Skeletal muscle tissue (tissue), 4 donors: ENCODE results near the gene SLFN5. TPM values are rescaled to one million over a fixed set of nuclear protein-coding genes. Genes with fewer than 3 reads are reported as not detected.

Source experiments
- H3K27ac ChIP-seq: one replicate; pipeline ENCODE4 v1.7.0; 2013; ENCODE audit warnings: mild to moderate bottlenecking, low read depth, low read length, inconsistent platforms
- H3K27me3 ChIP-seq, 3 donors: one replicate each; pipeline ENCODE4 v1.7.0; 2013; ENCODE audit warnings: low read length in 3 of 3; ENCODE audit not compliant: control insufficient read depth in 3 of 3, insufficient read depth in 3 of 3
- H3K36me3 ChIP-seq, 3 donors: one replicate each; pipeline ENCODE4 v1.7.0; 2013; ENCODE audit warnings: low read length in 3 of 3; ENCODE audit not compliant: control insufficient read depth in 3 of 3, insufficient read depth in 3 of 3
- H3K4me1 ChIP-seq, 3 donors: one replicate each; pipeline ENCODE4 v1.7.0; 2013; ENCODE audit warnings: low read length in 3 of 3, mild to moderate bottlenecking in 3 of 3; ENCODE audit not compliant: control insufficient read depth in 3 of 3, insufficient read depth in 3 of 3
- H3K4me3 ChIP-seq, 3 donors: one replicate each; pipeline ENCODE4 v1.7.0; 2013; ENCODE audit warnings: low read length in 3 of 3
- H3K9ac ChIP-seq, 3 donors: one replicate each; pipeline ENCODE4 v1.7.0; 2013; ENCODE audit warnings: low read length in 3 of 3, mild to moderate bottlenecking in 3 of 3, moderate library complexity in 2 of 3, low read depth in 1 of 3
- H3K9me3 ChIP-seq, 3 donors: one replicate each; pipeline ENCODE4 v1.7.0; 2013; ENCODE audit warnings: low read length in 3 of 3; ENCODE audit not compliant: control insufficient read depth in 3 of 3
- total RNA-seq: library from RNA; depleted of rRNA; stranded (reverse); fragments of >200 nt; gene quantifications from one replicate; pipeline ENCODE4 v1.2.3, GENCODE V29; 2014
- donor health status: Osteomylitis.

The SLFN5 gene
- total RNA-seq, 1 donor from 2014 or later: 6.3 TPM

DNA sequence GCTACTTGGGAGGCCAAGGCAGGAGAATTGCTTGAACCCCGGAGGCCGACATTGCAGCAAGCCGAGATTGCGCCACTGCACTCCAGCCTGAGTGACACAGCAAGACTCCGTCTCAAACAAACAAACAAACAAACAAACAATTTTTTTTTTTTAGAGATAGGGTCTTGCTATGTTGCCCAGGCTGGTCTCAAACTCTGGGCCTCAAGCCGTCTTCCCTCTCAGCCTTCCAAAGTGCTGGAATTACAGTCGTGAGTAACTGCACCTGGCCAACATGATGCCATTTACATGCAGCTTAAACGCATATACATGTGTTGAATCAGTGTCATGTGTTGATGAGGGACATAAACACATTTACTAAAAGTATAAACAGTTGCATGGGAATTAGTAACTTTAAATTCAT is 2.0 kb upstream of the SLFN5 start:
- no peak overlapping the region for H3K9ac ChIP-seq
- H3K27ac ChIP-seq: no peak overlapping the region
- no peaks in the 10 kb centered on the region for H3K36me3 ChIP-seq
- H3K9me3 ChIP-seq: no peaks in the 10 kb centered on the region
- peaks cover 25 to 40% (median 35%) of the 10 kb centered on the region in 3 donors for H3K4me1 ChIP-seq
- no peaks in the 10 kb centered on the region for H3K27me3 ChIP-seq
- peak overlapping the region in 2 of 3 donors; percentile 43 to 91 for H3K4me3 ChIP-seq

- peak overlapping the region; percentile 98 for H3K27ac ChIP-seq
- H3K4me3 ChIP-seq: peak overlapping the region; percentile 91 to 93 (median 91)
- H3K9me3 ChIP-seq: no peaks in the 10 kb centered on the region
- peak overlapping the region; percentile 85 to 95 (median 95) for H3K9ac ChIP-seq
- peaks cover 25 to 40% (median 36%) of the 10 kb centered on the region in 3 donors for H3K4me1 ChIP-seq
- H3K27me3 ChIP-seq: no peaks in the 10 kb centered on the region
- no peaks in the 10 kb centered on the region for H3K36me3 ChIP-seq
Measured at GRCh38 chr17:35241520-35241919, 1.4 kb upstream of the SLFN5 start.

DNA sequence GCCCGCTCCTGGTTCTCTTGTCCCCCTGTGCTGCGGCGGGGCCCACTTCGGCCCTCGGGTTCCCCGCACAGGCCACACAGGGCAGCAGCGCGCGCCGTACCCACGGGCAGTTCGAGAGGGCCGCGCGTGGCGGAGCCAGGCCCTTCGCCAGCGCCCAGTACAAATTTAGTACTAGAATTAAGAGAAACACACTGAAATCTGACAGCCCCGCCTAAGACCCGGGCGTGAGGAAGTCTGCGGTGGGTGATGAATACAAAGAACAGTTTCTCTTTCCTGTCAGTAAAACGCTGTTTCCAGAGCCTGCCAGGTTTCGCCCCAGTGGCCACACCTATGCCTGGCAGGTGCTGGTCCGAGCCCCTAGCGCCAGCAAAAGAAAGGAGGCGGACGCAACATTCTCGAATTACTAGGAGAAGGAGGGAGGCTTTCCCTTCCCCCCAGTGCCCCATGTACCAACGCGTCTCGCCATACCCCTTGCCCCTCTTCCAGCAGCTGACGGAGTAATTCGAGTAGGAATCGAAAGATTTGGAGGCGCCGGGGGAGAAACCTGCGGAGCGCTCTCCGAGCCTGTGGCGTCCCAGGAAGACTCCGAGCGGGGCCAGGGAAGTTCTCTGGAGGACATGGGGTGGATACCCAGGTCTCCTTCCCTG is 591 bp upstream of the SLFN5 start:
- H3K4me3 ChIP-seq: peak overlapping the region; percentile 91 to 93 (median 91)
- H3K27ac ChIP-seq: peak overlapping the region; percentile 98
- H3K9me3 ChIP-seq: no peaks in the 10 kb centered on the region
- H3K4me1 ChIP-seq: peaks cover 25 to 45% (median 36%) of the 10 kb centered on the region in 3 donors
- H3K27me3 ChIP-seq: no peaks in the 10 kb centered on the region
- H3K9ac ChIP-seq: peak overlapping the region; percentile 85 to 95 (median 95)
- peaks cover 0 to under 1% (median 0%) of the 10 kb centered on the region in 3 donors for H3K36me3 ChIP-seq

GRCh38 chr17:35243561-35244340 is 879 bp downstream of the SLFN5 start:
- Histone ChIP-seq H3K9me3 (no peaks in the 10 kb centered on the region), H3K4me3 (peak overlapping the region; percentile 91 to 93 (median 91)), H3K27me3 (no peaks in the 10 kb centered on the region), H3K36me3 (peaks cover 0 to 6% (median 2%) of the 10 kb centered on the region in 3 donors), H3K4me1 (peaks cover 25 to 50% (median 36%) of the 10 kb centered on the region in 3 donors), H3K27ac (peak overlapping the region; percentile 98), H3K9ac (peak overlapping the region; percentile 85 to 95 (median 95))

- no peaks in the 10 kb centered on the region for H3K27me3 ChIP-seq
- no peaks in the 10 kb centered on the region for H3K9me3 ChIP-seq
- peak overlapping the region; percentile 98 for H3K27ac ChIP-seq
- H3K9ac ChIP-seq: peak overlapping the region; percentile 85 to 95 (median 95)
- peaks cover 0 to 6% (median 2%) of the 10 kb centered on the region in 3 donors for H3K36me3 ChIP-seq
- H3K4me3 ChIP-seq: peak overlapping the region; percentile 57 to 93 (median 91)
- peaks cover 25 to 50% (median 36%) of the 10 kb centered on the region in 3 donors for H3K4me1 ChIP-seq
Measured at GRCh38 chr17:35244341-35245195, 1.7 kb downstream of the SLFN5 start.

DNA sequence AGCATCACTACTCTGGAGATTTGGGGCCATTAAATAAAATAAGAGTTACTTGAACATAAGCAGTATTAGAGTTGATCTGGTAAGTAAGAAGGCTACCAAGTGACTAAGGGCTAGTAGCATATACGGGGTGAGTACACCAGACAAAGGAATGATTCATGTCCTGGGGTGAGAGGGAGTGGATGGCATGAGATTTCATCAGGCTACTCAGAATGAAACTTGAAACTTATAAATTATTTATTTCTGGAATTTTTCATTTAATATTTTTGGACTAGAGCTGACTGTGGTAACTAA is 2.3 kb downstream of the SLFN5 start:
- peaks cover 0 to 6% (median 2%) of the 10 kb centered on the region in 3 donors for H3K36me3 ChIP-seq
- H3K9me3 ChIP-seq: no peaks in the 10 kb centered on the region
- peak overlapping the region in 1 of 3 donors; percentile 10 for H3K9ac ChIP-seq
- peaks cover 25 to 48% (median 36%) of the 10 kb centered on the region in 3 donors for H3K4me1 ChIP-seq
- peak overlapping the region; percentile 98 for H3K27ac ChIP-seq
- peak overlapping the region in 1 of 3 donors; percentile 93 for H3K4me3 ChIP-seq
- H3K27me3 ChIP-seq: no peaks in the 10 kb centered on the region

DNA sequence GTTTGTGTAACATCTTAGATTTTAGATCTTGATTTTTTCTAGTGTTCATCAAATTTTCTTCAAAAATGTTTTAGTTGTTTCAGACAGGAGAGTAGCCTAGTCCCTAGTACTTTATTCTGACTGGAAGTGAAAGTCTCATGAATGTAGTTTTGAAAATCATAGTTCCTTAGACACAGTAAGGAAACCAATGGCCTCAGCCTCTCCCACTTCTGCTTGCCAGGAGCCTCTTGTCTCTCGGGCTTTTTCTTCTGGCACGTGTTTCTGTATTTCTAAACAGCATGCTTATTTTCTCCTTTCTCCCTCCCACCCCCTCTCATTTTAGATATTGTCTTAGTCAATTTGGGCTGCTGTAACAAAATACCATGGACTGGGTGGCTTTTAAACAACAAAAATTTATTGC is 9.8 kb downstream of the SLFN5 start:
- Histone ChIP-seq H3K9me3 (no peaks in the 10 kb centered on the region), H3K27me3 (no peaks in the 10 kb centered on the region), H3K4me3 (no peak overlapping the region), H3K9ac (no peak overlapping the region), H3K36me3 (peaks cover 0 to 2% (median under 1%) of the 10 kb centered on the region in 3 donors), H3K27ac (no peak overlapping the region), H3K4me1 (peaks cover 7 to 25% (median 19%) of the 10 kb centered on the region in 3 donors)

- Histone ChIP-seq H3K9ac (no peak overlapping the region), H3K4me3 (no peak overlapping the region), H3K4me1 (peaks cover 11 to 25% (median 20%) of the 10 kb centered on the region in 3 donors), H3K27ac (peak overlapping the region; percentile 42), H3K36me3 (peaks cover 0 to 7% (median 4%) of the 10 kb centered on the region in 3 donors), H3K27me3 (no peaks in the 10 kb centered on the region), H3K9me3 (no peaks in the 10 kb centered on the region)
Measured at GRCh38 chr17:35254107-35254773, 11.4 kb downstream of the SLFN5 start.

DNA sequence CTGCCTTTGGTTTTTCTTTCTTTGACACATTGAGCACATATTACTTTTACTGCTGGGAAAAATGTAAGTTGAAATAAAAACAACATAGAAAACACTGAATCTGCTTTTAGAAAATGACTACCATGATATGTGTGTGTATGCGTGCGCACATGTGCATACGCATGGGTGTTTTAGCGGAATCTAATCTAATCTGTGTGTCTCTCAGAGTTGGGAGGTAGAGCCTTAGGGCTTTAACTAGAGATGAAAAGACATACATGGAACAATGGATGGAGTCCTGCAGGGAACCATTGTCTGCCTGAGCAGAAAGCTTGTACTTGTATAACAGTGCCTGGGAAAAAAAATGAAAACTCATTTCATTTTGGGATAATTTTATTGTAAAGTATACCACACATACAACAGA is 12.4 kb downstream of the SLFN5 start:
- Histone ChIP-seq H3K4me1 (peaks cover 11 to 25% (median 20%) of the 10 kb centered on the region in 3 donors), H3K9me3 (no peaks in the 10 kb centered on the region), H3K27me3 (no peaks in the 10 kb centered on the region), H3K27ac (no peak overlapping the region), H3K9ac (no peak overlapping the region), H3K4me3 (no peak overlapping the region), H3K36me3 (peaks cover 4 to 12% (median 8%) of the 10 kb centered on the region in 3 donors)
